ENCODE results near the gene NOC2L. TPM values are rescaled to one million over a fixed set of nuclear protein-coding genes. Genes with fewer than 3 reads are reported as not detected.

Gene NOC2L
- total RNA-seq, 1 donor from 2014 or later = 40.8 TPM

DNA sequence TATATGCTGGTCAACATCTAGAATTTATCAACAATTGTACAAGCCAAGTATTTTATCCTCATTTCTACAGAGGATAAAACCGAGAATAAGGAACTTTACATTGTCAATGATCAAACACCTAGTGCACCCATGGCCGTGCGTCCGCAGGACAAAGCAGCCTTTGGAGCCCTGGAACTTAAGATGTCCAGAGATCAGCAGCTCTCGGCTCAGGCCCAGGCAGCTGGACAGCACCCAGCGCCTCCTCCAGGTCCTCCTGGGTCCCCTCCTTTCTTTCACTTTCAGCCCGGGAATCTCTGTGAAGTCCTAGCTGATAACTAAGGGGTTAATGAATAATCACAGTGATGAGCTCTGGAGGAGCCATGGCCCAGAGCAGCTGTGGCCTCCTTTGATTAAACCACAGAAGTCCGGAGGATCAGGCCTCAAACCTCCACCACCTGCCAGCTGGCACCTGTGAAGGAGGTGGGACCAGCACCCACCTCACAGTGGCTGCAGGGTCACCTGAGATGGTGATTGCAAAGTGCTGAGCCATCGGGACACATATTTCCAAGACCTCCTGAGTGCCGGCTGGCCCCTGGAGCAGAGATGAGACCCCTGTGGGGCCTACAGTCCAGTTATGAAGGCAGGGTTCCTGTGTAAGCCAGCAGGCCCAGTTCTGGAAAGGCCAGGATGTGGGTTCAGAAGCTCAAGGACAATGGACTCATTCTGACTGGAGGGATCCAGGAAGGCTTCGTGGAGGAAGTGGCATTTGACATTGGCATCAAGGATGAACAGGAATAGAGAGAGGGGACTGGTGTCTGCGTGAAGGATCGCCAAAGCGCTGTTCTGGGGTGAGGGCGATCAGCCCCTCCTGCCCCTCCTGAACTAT, 46.9 kb downstream of the NOC2L start:
- no peak for TF ChIP-seq CTCF (IDR thresholded peaks at IDR 0.05; ENCODE audit: borderline replicate concordance)
- Histone ChIP-seq H3K27ac (replicated peaks) (no peak overlapping the region), H3K4me1 (peaks cover 13% of the 10 kb centered on the region), H3K27me3 (ENCODE audit: low read depth) (peaks cover 88% of the 10 kb centered on the region), H3K9me3 (replicated peaks) (no peaks in the 10 kb centered on the region), H3K4me3 (no peak overlapping the region), H3K36me3 (no peaks in the 10 kb centered on the region)
- intact Hi-C loops (cut with micrococcal nuclease) = no loop called here
- DNase-seq = no peak

GRCh38 chr1:910881-911721, 48.0 kb downstream of the NOC2L start:
- Histone ChIP-seq H3K4me3 (no peak overlapping the region), H3K27me3 (ENCODE audit: low read depth) (peaks cover 87% of the 10 kb centered on the region), H3K27ac (replicated peaks) (no peak overlapping the region), H3K36me3 (no peaks in the 10 kb centered on the region), H3K9me3 (replicated peaks) (no peaks in the 10 kb centered on the region), H3K4me1 (peaks cover 6% of the 10 kb centered on the region)
- TF ChIP-seq CTCF (IDR thresholded peaks at IDR 0.05; ENCODE audit: borderline replicate concordance) = no peak
- intact Hi-C loops (cut with micrococcal nuclease) = no loop called here
- no peak for DNase-seq

DNA sequence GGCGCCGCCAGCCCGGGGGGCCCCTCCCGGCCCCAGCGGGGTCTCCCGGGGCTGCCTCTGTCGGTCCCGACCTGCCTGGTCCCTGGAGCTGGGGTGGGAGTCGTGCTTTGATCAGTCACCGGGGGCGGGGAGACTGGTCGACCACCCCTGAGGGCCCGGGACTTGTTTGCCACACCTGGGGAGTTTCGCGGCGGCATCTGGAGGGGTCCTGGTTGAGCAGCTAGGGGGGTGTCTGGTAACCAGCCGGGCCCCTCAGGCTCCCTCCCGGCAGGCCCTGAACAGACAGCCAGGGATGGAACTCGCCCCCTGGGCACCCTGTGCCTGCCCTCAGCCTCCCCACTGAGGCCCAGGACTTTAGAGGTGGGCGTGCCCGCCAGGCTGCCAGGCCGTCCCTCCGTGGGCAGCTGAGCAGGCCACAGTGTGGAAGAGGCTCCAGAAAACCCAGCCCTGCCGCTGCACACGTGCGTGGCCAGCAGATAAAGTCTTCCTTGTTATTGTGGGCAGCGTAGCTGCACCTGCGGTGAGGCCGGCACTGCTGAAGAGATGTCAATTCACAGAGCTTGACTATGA, 48.7 kb downstream of the NOC2L start:
- no peaks in the 10 kb centered on the region for H3K36me3 ChIP-seq
- peak overlapping the region; percentile 36 for H3K4me3 ChIP-seq
- TF ChIP-seq CTCF (IDR thresholded peaks at IDR 0.05; ENCODE audit: borderline replicate concordance) = no peak
- intact Hi-C loops (cut with micrococcal nuclease) = no loop called here
- H3K27ac ChIP-seq (replicated peaks) = no peak overlapping the region
- DNase-seq = peak; percentile 12
- H3K27me3 ChIP-seq (ENCODE audit: low read depth) = peaks cover 86% of the 10 kb centered on the region
- peaks cover 10% of the 10 kb centered on the region for H3K4me1 ChIP-seq
- no peaks in the 10 kb centered on the region for H3K9me3 ChIP-seq (replicated peaks)

DNA sequence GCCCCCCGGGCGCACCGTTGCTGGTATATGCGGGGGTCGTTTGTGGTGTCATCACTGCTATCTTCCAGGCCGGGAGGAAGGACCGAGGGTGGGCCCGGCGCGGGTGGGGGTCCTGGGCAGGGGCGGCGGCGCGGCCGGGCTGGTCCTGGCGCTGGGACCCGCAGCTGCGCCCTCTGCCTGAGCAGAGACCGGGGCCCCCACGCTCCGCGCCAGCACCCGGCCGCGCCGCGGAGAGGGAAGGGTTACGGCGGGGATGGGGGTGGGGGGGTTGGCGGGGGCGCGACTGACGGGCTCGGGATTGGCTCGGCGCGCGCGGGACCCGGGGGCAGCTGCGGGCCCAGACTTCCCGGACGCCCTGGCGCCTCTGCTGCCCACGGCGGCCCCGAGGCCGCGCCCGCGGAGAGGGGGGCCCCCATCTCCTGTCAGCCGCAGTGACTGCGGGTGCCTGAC, 49.2 kb downstream of the NOC2L start:
- H3K4me3 ChIP-seq = peak overlapping the region; percentile 36
- H3K27me3 ChIP-seq (ENCODE audit: low read depth) = peaks cover 86% of the 10 kb centered on the region
- no peaks in the 10 kb centered on the region for H3K36me3 ChIP-seq
- no peak for DNase-seq
- no peak for TF ChIP-seq CTCF (IDR thresholded peaks at IDR 0.05; ENCODE audit: borderline replicate concordance)
- intact Hi-C loops (cut with micrococcal nuclease) = no loop called here
- no peaks in the 10 kb centered on the region for H3K9me3 ChIP-seq (replicated peaks)
- peaks cover 16% of the 10 kb centered on the region for H3K4me1 ChIP-seq
- H3K27ac ChIP-seq (replicated peaks) = no peak overlapping the region

DNA sequence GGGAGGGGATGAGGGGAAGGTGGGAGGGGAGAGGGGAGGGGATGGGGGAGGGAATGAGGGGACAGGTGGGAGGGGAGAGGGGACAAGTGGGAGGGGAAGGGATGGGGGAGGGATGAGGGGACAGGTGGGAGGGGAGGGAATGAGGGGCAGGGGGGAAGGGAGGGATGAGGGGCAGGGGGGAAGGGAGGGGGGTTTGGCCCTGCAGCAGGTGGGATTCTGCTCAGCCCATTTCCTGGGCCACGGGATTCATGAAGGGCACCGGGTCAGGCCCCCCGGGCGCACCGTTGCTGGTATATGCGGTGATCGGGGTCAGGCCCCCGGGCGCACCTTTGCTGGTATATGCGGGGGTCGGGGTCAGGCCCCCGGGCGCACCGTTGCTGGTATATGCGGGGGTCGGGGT, 50.4 kb downstream of the NOC2L start:
- H3K27ac ChIP-seq (replicated peaks) = no peak overlapping the region

More for the DNA sequence above, 50.4 kb downstream of the NOC2L start:
- Histone ChIP-seq H3K36me3 (no peaks in the 10 kb centered on the region), H3K9me3 (replicated peaks) (no peaks in the 10 kb centered on the region), H3K4me1 (peaks cover 26% of the 10 kb centered on the region), H3K4me3 (no peak overlapping the region), H3K27me3 (ENCODE audit: low read depth) (peaks cover 80% of the 10 kb centered on the region)
- TF ChIP-seq CTCF (IDR thresholded peaks at IDR 0.05; ENCODE audit: borderline replicate concordance) = no peak
- intact Hi-C loops (cut with micrococcal nuclease) = no loop called here
- no peak for DNase-seq
